Amniotic stem cell (primary cell): ENCODE measurements around the gene TMEM187.
A peak's percentile ranks its signal among the peaks of the same experiment; 100 is the strongest.

Experiments used
- DNase-seq: peaks from one replicate; lab custom pipeline; 2025; lab: John Stamatoyannopoulos, UW

The TMEM187 gene

GRCh38 chrX:154002215-154002719, 29.7 kb downstream of the TMEM187 start:
- DNase-seq: no peak

- DNase-seq: no peak
Measured at GRCh38 chrX:154004315-154004714, 31.8 kb downstream of the TMEM187 start.

GRCh38 chrX:154006947-154007346, 34.4 kb downstream of the TMEM187 start:
- DNase-seq: no peak

- no peak for DNase-seq
Measured at GRCh38 chrX:154008521-154008920, 36.0 kb downstream of the TMEM187 start.

- no peak for DNase-seq
Measured at GRCh38 chrX:154010330-154011087, 38.0 kb downstream of the TMEM187 start.

- DNase-seq: no peak
Measured at GRCh38 chrX:154011376-154012335, 39.1 kb downstream of the TMEM187 start.

GRCh38 chrX:154012336-154012991, 39.9 kb downstream of the TMEM187 start:
- DNase-seq: no peak

- DNase-seq: no peak
Measured at GRCh38 chrX:154013001-154013421, 40.5 kb downstream of the TMEM187 start.

- no peak for DNase-seq
Measured at GRCh38 chrX:154013614-154014360, 41.2 kb downstream of the TMEM187 start.

- DNase-seq: no peak
Measured at GRCh38 chrX:154014429-154015380, 42.2 kb downstream of the TMEM187 start.

GRCh38 chrX:154015581-154016264, 43.2 kb downstream of the TMEM187 start:
- no peak for DNase-seq

GRCh38 chrX:154016366-154017076, 44.0 kb downstream of the TMEM187 start:
- DNase-seq: no peak

GRCh38 chrX:154017766-154018517, 45.4 kb downstream of the TMEM187 start:
- no peak for DNase-seq

- no peak for DNase-seq
Measured at GRCh38 chrX:154018518-154019060, 46.0 kb downstream of the TMEM187 start.

GRCh38 chrX:154019061-154019621, 46.6 kb downstream of the TMEM187 start:
- DNase-seq: no peak

- peak; percentile 25 for DNase-seq
Measured at GRCh38 chrX:154019633-154020528, 47.3 kb downstream of the TMEM187 start, which contains the start of gene IRAK1. Gene IRAK1, minus strand, starts transcription at chrX:154019902. Its CDS starts 90 bp downstream, at chrX:154019812.
